Left lobe of liver (tissue), 2 donors: Measurements from ENCODE around the gene WIZ. TPM values are rescaled to one million over a fixed set of nuclear protein-coding genes. Genes with fewer than 3 reads are reported as not detected.

ENCODE experiments used
- ATAC-seq: fragments of 200-7000 bp; cut with Tn5 transposase; one replicate; pipeline ENCODE4 v1.9.1; 2020; ENCODE audit warnings: mild to moderate bottlenecking, moderate library complexity
- DNase-seq: peaks from one replicate; pipeline ENCODE4 v3.0.0-alpha.2; 2020; ENCODE audit warnings: low spot score
- total RNA-seq: library from RNA; stranded (reverse); gene quantifications from one replicate; pipeline ENCODE4 v1.2.1, GENCODE V29; 2021
- donor health status: DM: no; HTN: no; CAD: no; lungs with moderate emphysema.
- donor health status: DM: no; HTN: yes; CAD: no.

WIZ gene
- total RNA-seq, 1 donor from 2014 or later: 18.7 TPM

- no peak for ATAC-seq
Measured at GRCh38 chr19:15393963-15394362, 55.8 kb downstream of the WIZ start.

DNA sequence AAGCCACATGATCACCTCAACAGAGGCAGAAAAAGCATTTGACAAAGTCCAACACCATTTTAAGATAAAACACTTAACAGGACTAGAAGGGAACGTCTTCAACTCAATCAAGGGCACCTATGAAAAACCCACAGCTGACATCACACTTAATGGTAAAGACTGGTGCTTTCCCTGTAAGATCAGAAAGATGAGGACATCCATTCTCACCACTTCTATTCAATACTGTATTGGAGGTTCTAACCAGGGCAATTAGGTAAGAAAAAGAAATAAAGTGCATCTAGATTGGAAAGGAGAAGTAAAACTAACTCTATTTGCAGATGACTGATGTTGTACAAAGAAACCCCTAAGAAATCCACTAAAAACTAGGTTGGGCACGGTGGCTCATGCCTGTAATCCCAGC, 58.9 kb downstream of the WIZ start:
- DNase-seq: no peak

More at GRCh38 chr19:15393963-15394362, 55.8 kb downstream of the WIZ start:
- no peak for DNase-seq

DNA sequence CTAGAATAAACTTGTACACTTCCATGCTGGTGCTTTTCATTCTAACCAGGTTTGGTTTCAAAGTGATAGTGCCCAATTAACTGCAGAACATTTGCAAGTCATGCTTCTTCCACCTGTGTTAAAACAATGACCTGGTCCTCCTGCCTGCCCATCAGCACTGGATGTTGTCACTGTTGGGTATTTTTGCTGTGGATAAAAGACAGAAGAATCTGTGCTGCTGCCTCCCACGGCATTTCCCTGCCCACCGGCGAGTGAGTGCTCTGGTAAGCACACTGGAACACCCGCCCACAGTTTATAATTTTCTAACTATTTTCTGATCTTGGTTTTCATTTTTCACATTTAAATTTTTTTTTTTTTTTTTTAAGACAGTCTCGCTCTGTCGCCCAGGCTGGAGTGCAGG, 67.9 kb downstream of the WIZ start:
- ATAC-seq: no peak
- DNase-seq: no peak

More for the DNA sequence above, 58.9 kb downstream of the WIZ start:
- ATAC-seq: no peak

DNA sequence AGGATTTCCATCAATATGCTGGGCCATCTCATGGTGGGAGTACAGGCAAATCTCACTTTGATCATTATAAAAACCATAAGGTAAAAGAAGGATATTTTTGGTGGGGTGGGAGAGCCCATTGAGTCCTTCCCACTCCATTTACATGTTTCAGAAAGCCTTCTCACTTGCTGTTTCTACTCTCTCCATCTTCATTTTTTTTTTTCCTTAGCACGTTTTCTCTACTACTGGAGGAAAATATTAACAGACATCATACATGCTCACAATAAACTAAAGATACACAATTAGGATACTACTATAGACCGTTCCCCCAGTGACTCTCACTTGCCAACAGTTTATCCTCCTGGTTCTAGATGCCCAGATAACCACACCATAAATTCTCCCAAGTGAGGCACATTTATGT, 68.3 kb downstream of the WIZ start:
- no peak for ATAC-seq
- no peak for DNase-seq

DNA sequence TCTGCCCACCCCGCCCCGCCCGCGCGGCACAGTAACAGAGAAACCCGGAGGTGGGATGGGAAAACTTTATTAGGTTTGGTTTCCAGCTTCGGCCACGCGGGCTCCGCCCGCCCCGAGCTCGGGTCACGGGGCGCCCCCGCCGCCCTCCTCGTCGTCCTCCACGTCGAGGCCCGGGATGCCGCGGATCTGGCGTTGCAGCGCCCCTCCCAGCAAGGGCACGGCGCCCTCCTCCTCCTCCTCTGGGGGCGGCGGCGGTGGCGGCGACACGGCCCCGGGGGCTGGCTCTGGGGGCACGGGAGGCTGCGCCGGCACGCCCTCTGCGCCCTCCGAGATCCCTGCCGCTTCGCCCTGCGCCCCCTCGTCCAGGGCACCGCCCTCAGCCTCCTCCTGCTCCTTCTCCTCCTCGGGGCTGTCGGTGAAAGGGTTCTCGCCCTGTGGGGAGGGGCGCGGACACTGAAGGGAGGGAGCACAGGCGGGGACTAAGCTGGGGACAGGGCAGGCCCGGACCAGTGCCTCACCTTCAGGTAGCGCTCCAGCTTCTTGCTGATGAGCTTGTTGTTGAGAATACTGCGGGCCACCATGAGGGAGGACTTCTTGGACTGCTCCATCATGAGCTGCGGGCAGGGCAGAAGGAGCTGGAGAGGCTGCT, 69.6 kb downstream of the WIZ start:
- peak; percentile 34 for ATAC-seq

DNA sequence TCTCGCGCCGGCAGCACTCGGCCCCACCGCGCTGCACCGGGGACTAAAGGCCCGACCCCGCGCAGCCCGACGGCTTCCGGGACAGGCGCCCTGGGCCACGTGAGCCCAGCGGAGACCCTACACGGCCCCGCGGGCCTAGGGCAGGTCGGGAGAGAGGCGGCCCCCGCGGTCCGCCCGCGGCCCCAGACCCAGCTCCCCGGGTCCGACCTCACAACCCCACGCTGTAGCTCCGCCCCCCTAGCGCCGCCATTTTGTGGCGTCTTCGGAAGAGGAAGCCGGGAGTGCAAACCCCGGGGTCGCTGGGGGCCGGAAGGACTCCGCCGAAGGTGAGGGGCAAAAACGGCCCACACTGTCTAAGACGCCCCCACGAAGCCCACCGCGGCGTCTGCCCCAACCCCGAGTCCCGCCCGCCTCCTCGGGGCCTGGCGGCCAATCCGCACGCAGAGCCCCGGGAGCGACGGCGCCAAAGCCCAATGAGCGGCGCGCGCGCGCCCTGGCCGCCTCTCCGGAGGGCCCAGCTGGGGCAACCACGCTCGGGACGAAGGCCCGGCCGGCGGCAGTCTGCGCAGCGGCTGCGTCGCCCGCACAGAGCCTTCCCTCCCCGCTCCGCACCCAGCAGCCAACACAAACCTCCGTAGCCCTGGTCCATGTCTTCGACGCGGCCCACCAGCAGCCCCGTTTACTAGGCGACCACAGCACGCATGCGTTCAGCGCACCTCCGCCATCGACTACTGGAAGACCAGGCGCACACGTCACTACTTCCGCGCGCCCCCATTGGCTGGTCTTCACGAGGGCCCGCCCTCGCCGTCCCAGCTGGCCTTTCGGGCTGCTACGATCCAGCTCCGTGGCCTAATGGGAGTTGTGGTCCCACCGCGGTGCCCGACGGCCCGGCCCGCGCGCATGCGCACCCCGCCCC, 70.4 kb downstream of the WIZ start, which contains the start of gene AKAP8:
AKAP8 (minus strand) TSS at position 705 of the 916 bp plus-strand sequence; CDS start at position 649, 56 bp downstream.
- peak; percentile 86 for ATAC-seq
- peak; percentile 99 for DNase-seq

More for the DNA sequence above, 69.6 kb downstream of the WIZ start:
- peak; percentile 65 for DNase-seq

- DNase-seq (no peak), ATAC-seq (peak; percentile 8)
Measured at GRCh38 chr19:15378534-15379082, 71.1 kb downstream of the WIZ start.

DNA sequence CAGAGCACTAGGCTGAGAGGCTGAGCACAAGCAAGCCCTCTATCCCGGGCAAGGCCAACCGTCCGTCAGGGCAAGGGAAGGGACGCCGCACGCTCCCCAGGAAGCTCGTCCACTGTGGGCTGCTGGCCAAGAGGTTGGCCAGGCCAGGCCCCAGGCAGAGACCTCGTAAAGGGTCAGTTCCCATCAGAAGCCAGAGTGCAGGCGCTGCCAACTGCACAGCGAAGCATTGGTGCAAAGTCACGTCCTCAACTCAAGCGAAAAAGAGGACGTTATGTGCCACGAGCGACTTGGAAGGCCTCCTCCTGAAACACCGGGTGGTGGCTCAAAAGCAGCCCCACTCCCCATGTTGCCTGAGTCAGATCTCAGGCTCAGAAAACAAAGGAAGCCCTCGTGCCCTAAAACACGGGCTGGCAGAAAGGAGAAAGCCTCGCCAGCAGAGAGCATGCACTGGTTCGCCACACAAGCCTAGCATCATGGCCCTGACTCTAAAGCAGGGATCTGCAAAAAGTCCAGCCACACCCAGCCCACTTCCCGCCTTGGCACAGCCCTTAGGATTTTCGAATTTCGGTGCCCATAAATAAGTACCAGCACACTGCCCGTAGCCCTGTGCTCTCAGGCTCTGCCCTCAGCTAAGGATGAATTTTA, 74.8 kb downstream of the WIZ start:
- ATAC-seq (peak; percentile 64), DNase-seq (peak; percentile 93)

DNA sequence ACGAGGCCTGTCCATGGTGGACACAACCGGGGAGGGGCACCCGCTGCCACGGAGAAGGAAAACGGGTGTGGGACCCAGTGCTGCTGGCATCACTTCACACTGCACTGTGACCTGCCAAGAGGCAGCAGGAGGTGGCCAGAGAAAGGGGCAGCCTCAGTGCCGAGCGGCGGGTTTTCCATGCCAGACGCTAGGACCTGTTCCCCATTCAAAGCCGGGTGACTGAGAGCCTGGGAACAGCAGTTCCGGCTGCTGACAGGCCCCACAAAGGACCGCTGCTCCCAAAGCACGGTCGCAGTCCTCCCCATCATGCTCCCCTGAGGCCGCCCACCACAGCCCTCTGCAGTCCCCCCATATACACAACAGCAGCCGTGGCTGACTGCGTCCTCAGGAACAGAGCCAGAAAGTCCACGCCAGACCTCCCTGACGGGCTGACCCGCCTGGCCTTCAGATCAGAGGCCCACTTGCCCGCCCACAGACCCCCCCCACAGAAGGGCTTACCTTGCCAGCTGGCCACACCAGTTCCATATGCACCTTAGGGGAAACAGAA, 75.6 kb downstream of the WIZ start:
- peak; percentile 2 for ATAC-seq

GRCh38 chr19:15373644-15374043, 76.1 kb downstream of the WIZ start:
- ATAC-seq (no peak), DNase-seq (no peak)

More for the DNA sequence above, 75.6 kb downstream of the WIZ start:
- DNase-seq: peak; percentile 57

- no peak for DNase-seq
Measured at GRCh38 chr19:15372891-15373301, 76.9 kb downstream of the WIZ start.

GRCh38 chr19:15372470-15372869, 77.3 kb downstream of the WIZ start:
- ATAC-seq: no peak

More at GRCh38 chr19:15372891-15373301, 76.9 kb downstream of the WIZ start:
- no peak for ATAC-seq

GRCh38 chr19:15371786-15372380, 77.9 kb downstream of the WIZ start:
- no peak for ATAC-seq
- no peak for DNase-seq

More at GRCh38 chr19:15372470-15372869, 77.3 kb downstream of the WIZ start:
- DNase-seq: no peak

GRCh38 chr19:15371119-15371518, 78.6 kb downstream of the WIZ start:
- ATAC-seq: no peak
- DNase-seq: no peak

Other genes with a start within 250 kb of the WIZ start
- 4.6 TPM for gene NOTCH3, start 249.0 kb downstream of the WIZ start, total RNA-seq
- gene EPHX3, start 217.5 kb downstream of the WIZ start, total RNA-seq: 0.15 TPM
- gene BRD4, start 117.4 kb downstream of the WIZ start, total RNA-seq: 46.1 TPM
- 24.7 TPM for gene AKAP8, start 70.2 kb downstream of the WIZ start, total RNA-seq
- gene AKAP8L, start 31.0 kb downstream of the WIZ start, total RNA-seq: 64.5 TPM
- 1.9 TPM for gene RASAL3, start 14.6 kb upstream of the WIZ start, total RNA-seq
- 65.8 TPM for gene PGLYRP2, start 29.5 kb upstream of the WIZ start, total RNA-seq
- gene CYP4F22, start 58.6 kb upstream of the WIZ start, total RNA-seq: 1.5 TPM
- gene CYP4F8, start 165.3 kb upstream of the WIZ start, total RNA-seq: not detected
- 401 TPM for gene CYP4F3, start 190.9 kb upstream of the WIZ start, total RNA-seq
- 98.6 TPM for gene CYP4F12, start 223.1 kb upstream of the WIZ start, total RNA-seq